ENCODE data around the gene AKR1D1.
"Not testable (repeated sequence)": the region's sequence is repeated elsewhere in the genome, so short reads cannot be mapped to it uniquely, and the experiment has no call there.

AKR1D1 gene

GRCh38 chr7:138074121-138074520 is 2.1 kb upstream of the AKR1D1 start:
- no peak for DNase-seq (ENCODE audit: low spot score)

- no peak for DNase-seq (ENCODE audit: low spot score)
These were observed 1.7 kb upstream of the AKR1D1 start for GRCh38 chr7:138074540-138074939.

- no peak for DNase-seq (ENCODE audit: low spot score)
These were observed 909 bp upstream of the AKR1D1 start for GRCh38 chr7:138075350-138075749.

GRCh38 chr7:138075786-138076185 is 473 bp upstream of the AKR1D1 start:
- DNase-seq (ENCODE audit: low spot score), result not testable (repeated sequence)

GRCh38 chr7:138077809-138078208 is 1.6 kb downstream of the AKR1D1 start:
- DNase-seq (ENCODE audit: low spot score), result no peak

GRCh38 chr7:138079137-138079536 is 2.9 kb downstream of the AKR1D1 start:
- DNase-seq (ENCODE audit: low spot score), result no peak

- no peak for DNase-seq (ENCODE audit: low spot score)
These were observed 5.6 kb downstream of the AKR1D1 start for GRCh38 chr7:138081868-138082267.

GRCh38 chr7:138083859-138084258 is 7.6 kb downstream of the AKR1D1 start:
- DNase-seq (ENCODE audit: low spot score), result no peak

GRCh38 chr7:138086563-138087270 is 10.5 kb downstream of the AKR1D1 start:
- DNase-seq (ENCODE audit: low spot score), result no peak

- peak; percentile 4 for DNase-seq (ENCODE audit: low spot score)
These were observed 13.0 kb downstream of the AKR1D1 start for GRCh38 chr7:138089080-138089901.

GRCh38 chr7:138091032-138091431 is 14.8 kb downstream of the AKR1D1 start:
- DNase-seq (ENCODE audit: low spot score), result no peak

GRCh38 chr7:138091840-138092239 is 15.6 kb downstream of the AKR1D1 start:
- not testable (repeated sequence) for DNase-seq (ENCODE audit: low spot score)

GRCh38 chr7:138092486-138093028 is 16.3 kb downstream of the AKR1D1 start:
- no peak for DNase-seq (ENCODE audit: low spot score)

- no peak for DNase-seq (ENCODE audit: low spot score)
These were observed 20.0 kb downstream of the AKR1D1 start for GRCh38 chr7:138095972-138096935.

- DNase-seq (ENCODE audit: low spot score), result peak; percentile 18
These were observed 20.9 kb downstream of the AKR1D1 start for GRCh38 chr7:138097064-138097741.

- no peak for DNase-seq (ENCODE audit: low spot score)
These were observed 23.6 kb downstream of the AKR1D1 start for GRCh38 chr7:138099813-138100212.

- no peak for DNase-seq (ENCODE audit: low spot score)
These were observed 29.0 kb downstream of the AKR1D1 start for GRCh38 chr7:138105221-138105620.

- DNase-seq (ENCODE audit: low spot score), result no peak
These were observed 38.8 kb downstream of the AKR1D1 start for GRCh38 chr7:138115047-138115446.

GRCh38 chr7:138116141-138116540 is 39.9 kb downstream of the AKR1D1 start:
- no peak for DNase-seq (ENCODE audit: low spot score)

GRCh38 chr7:138116892-138117291 is 40.6 kb downstream of the AKR1D1 start:
- DNase-seq (ENCODE audit: low spot score), result no peak

- no peak for DNase-seq (ENCODE audit: low spot score)
These were observed 44.0 kb downstream of the AKR1D1 start for GRCh38 chr7:138120140-138120827.

All from kidney capillary endothelial cell (primary cell).